Loucy (cell line): ENCODE data around the gene SRRD.

Experiments used
- EZH2phosphoT487 ChIP-seq: fragments of 200-600 bp; IDR thresholded peaks from 2 replicates; pipeline ENCODE4 v1.6.1; 2018; ENCODE audit warnings: antibody characterized with exemption, mild to moderate bottlenecking, moderate library complexity, borderline replicate concordance
- TF ChIP-seq, protein P1 (sequence below): fragments of 200-600 bp; sonication (generic); conservative IDR thresholded peaks from 2 replicates; pipeline ENCODE4 v1.5.1; 2014; ENCODE audit warnings: mild to moderate bottlenecking, antibody characterized with exemption, low read length

DNA sequence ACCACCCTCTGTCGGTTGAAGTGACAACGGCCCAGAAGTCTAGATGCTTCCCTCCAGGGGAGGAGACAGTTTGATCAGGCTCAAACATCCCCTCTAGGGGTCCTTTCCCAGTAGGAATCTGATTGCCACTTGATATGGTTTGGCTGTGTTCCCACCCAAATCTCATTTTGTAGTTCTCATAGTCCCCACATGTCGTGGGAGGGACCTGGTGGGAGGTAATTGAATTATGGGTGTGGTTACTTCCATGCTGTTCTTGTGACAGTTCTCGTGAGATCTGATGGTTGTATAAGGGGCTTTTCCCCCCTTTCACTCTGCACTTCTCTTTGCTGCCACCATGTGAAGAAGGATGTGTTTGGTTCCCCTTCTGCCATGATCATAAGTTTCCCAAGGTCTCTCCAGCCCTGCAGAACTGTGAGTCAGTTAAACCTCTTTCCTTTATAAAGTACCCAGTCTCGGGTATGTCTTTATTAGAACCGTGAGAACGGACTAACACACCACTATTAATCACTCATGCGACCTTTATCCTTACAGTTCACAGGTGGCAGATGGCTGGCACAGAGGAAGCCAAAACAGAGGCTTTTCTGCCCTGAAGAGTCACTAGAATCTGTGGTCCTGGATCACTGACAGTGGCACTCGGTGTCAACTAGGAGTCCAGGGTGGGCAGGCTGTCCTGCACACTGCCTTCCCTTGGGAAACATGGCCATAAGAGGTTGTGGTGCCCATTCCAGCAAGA, 33.1 kb upstream of the SRRD start:
- TF ChIP-seq, protein P1, sequence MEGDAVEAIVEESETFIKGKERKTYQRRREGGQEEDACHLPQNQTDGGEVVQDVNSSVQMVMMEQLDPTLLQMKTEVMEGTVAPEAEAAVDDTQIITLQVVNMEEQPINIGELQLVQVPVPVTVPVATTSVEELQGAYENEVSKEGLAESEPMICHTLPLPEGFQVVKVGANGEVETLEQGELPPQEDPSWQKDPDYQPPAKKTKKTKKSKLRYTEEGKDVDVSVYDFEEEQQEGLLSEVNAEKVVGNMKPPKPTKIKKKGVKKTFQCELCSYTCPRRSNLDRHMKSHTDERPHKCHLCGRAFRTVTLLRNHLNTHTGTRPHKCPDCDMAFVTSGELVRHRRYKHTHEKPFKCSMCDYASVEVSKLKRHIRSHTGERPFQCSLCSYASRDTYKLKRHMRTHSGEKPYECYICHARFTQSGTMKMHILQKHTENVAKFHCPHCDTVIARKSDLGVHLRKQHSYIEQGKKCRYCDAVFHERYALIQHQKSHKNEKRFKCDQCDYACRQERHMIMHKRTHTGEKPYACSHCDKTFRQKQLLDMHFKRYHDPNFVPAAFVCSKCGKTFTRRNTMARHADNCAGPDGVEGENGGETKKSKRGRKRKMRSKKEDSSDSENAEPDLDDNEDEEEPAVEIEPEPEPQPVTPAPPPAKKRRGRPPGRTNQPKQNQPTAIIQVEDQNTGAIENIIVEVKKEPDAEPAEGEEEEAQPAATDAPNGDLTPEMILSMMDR: no peak
- TF ChIP-seq EZH2phosphoT487: no peak
